ENCODE results near the gene DOCK1.

DOCK1 gene

DNA sequence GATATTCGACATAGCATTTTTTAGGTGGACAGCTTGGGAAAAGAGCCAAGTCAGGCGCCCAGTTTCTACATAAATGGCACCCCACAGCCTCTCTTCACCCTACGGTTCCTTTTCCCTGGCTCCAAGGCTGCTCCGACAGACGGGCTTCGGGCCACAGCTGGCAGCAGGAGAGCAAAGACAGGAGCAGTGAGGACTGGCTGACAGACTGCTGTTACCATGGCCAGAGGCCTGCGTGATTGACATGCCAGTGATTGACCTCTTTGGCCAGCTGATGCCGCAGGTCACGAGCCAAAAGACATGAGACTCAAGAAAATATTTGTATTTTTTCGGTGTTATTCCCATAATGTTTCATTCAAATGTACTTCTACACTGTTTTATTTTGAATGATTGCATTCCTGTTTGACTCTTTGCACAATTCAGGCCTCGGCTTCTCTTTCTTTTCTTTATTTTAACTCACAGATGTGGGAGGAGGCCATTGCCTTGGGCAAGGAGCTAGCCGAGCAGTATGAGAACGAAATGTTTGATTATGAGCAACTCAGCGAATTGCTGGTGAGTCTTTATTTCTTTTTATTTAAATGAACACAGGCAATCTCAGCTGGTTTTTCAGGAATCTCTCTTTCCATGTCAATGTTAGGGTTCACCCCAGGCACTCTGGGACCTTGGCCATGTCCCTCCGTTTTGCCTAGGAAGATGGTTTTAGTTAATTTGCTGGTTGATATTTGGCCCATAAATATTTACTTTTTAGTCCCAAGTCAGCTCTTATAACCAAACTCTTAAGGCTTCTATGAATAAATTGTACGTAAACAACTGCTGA, 497.6 kb downstream of the DOCK1 start:
- DNase-seq (ENCODE audit: low read depth): no peak

DNA sequence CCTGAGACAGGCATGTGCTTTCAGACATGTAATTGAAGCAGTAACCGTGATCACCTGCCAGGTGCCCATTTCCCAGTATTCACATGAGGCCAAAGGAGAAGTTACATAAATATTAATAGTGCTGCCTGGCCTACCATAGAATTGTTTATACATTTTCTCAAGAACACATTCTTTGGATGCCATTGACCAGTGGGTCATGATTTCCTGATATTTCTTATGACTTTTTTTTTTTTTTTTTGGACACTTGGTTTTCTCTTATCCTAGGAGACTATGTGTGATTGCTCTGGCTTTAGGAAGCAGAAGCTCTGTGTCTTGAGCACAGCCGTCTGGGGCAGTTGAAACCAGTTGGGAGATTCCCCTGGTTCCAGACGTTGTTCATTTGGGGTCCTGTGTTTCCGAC, 500.0 kb downstream of the DOCK1 start:
- no peak for DNase-seq (ENCODE audit: low read depth)

DNA sequence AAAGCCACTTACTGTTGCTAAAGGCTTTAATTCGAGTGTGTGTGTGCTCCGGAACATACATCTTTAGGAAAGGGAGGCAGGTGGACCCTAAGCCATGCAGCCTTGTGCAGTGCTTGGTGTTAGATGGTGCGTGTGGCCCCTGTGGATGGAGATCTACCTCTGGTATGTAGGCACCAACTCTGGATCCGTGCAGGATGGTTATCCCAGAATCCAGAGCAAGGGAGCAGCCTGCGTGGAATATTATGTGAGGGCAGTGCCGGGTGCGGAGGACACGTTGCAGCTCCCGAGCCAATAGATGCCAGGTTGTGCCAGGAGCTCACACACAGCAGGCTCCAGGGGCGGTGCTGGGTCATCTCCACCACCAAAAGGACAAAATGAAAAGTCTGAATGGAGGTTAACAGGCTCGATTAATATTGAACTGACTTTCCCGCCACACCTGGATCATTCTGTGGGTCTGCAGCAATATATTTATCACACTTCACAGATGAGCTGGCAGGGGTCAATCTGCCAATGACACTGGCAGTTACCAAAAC, 500.9 kb downstream of the DOCK1 start:
- DNase-seq (ENCODE audit: low read depth): no peak

DNA sequence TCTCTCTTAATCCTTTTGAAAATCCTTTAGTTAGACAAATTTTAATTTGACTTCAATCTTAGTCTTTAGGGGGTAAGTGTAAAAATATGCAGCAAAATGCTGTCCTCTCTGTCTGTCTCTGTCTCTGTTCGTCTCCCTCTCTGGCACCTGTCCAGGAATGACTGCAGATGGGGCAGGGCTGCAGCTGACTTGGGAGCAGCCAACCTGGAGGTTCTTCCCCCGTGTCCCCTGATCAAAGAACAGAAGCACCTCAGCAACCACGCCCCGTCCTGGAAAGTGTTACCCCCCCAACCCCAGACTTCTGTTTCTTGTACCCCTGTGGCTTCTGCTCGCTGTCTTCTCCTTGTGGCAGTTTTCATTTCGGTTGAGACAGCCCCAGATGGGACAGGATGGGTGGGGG, 502.3 kb downstream of the DOCK1 start:
- DNase-seq (ENCODE audit: low read depth): no peak

DNA sequence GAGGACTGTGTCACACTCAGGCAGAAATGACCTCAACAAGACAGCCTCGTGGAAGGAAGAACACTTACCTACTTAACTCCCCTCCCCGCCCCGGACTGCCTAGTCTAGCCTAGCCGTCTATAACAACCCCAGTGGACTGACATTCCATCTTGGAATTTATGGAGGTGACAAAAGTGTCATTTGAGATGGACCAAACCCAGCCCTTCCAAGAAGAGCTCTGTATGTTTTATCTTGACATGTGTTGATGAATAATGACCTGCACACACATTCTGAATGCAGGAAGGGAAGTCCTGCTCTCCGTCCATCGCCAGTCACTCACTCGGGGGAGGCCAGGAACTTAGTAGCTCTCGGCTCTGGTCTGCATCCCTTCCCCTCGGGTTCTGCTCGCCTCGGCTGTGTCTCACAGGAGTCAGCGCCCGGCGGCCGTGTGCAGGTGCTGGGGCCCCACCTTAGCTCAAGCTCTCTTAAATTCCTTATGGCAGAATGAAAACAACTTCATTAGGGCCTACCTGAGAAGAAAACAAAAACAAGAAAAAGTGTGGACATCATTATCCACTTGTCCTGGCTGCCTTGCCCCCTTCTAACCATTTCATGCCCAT, 503.0 kb downstream of the DOCK1 start:
- DNase-seq (ENCODE audit: low read depth): no peak

DNA sequence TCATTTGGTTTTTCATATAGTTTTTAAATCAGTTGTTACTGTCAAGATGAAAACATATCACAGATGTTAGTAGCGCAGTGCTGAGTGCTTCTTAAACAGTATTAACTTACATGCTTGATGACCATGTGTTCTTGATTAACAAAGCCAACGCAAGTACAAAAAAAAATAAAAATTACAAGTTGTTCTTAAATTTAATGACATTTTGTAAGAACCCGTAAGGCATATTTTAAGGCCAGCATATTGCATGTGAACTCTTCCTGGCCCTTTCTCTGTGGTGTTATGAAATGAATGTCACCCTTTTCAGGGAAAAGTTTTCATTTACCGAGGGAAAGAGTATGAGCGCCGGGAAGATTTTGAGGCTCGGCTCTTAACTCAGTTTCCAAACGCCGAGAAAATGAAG, 503.5 kb downstream of the DOCK1 start:
- DNase-seq (ENCODE audit: low read depth): no peak

DNA sequence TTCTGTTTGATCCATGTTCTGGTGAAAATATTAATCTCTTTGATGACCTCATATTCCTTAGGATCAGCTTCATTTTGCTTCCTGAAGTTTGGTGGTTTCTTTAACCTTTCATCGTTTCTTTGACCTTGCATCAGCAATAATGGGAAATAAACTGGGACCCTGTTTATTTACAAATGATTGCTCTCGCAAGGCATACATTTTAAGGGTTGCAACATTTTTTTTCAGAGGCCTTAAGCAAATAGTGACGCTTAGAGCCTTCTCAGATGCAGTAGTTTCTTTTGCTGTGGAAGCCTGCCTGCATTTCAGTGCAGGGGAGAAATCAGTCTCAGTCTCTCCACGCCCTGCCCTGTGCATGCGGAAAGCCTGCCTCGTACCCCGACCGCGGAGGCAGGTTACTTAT, 504.8 kb downstream of the DOCK1 start:
- no peak for DNase-seq (ENCODE audit: low read depth)

DNA sequence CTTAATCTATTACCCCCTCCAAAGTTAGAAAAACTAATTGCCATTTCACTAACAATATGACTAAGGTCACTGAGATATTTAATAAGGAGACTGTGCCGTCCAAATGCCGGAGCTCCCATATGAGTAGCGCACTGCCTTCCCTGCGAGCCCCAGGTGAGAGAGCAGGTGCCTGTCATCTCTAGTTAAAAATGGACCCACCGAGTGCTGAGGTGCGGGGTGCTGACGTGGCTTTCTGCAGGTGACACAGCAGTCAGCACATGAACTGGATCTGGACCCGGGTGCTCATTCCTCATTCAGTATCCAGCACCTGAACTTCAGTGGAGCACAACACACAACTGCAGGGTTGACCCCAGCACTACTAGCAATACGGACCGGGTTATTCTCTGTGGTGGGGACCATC, 505.8 kb downstream of the DOCK1 start:
- no peak for DNase-seq (ENCODE audit: low read depth)

DNA sequence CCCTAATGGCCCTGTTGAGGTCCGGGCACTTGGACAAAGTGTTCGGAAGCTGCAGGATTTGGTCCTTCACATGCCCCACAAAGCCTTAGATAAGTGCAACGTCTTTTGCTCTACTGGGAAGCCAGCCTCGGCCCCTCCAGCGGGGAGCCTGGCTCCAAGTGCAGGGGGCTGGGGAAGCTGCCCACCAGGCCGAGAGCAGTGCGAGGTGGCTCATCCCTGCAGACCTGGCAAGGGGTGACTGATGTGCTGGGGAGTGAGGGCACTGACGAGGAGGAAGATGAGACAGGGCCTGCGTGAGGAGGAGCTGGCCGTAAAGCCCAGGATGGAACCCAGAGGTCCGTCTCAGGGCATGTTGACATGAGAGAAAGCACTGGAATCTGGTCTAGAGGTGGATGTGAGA, 508.1 kb downstream of the DOCK1 start:
- DNase-seq (ENCODE audit: low read depth): no peak

DNA sequence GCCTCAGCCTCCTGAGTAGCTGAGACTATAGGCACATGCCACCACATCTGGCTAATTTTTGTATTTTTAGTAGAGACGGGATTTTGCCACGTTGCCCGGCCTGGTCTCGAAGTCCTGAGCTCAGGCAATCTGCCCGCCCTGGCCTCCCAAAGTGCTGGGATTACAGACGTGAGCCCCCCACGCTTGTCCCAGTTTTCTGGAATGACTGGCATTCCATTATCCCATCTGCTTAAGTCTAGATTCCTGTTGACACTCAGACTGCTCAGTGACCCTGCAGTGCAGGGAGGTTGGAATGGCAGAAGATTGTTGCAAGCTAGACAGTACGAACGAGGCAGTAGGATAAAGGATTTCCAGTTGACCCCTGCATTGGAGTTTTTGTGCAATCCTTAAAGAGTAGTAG, 508.8 kb downstream of the DOCK1 start:
- DNase-seq (ENCODE audit: low read depth): no peak

DNA sequence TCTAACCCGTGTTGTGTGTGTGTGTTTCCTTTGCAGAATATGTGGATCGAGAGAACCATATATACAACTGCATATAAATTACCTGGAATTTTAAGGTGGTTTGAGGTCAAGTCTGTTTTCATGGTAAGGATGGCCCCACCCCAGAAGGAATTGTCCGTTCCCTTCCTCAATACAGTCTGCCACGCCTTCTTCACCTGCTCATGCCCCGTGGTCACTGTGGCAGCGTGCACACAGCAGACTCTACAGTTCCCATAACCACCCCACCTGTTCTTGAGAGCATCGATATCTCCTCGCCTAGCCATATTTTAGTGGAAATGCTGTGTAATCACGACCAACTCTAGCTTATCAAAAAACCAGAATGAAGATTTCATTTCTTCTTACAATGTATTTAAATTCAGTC, 509.9 kb downstream of the DOCK1 start:
- DNase-seq (ENCODE audit: low read depth): no peak

DNA sequence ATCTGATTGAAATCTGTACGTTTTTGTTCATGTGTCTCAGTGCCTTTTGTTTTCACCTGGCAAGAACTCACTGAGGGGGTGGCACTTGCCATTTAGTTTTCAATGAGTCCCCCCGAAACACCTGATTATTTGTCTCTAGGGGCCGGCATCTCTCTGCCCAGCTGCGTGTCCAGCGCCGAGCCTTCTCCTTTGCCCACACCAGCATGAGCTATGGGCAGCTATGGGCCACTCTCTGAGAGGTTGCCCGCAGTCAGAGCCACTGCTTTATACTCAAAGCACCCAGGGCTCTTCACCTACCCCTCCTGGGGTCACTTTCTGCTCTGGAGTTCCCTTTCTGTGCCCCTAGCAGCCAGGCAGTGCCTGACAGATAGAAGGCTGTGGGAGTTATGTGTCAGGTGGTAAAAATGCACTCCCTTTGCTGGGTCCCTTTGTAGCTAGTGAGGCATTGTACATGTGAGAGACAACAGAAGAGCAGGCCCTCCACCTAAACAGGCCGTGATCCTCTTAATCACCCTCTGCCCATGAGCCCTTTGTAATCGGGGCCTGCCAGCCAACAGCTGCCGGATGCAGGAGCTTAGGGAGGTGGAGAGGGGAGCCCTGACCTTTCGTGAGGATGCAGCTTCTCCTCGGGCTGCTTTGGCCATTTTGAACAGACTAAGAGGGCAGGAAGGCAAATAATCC, 510.8 kb downstream of the DOCK1 start:
- DNase-seq (ENCODE audit: low read depth): no peak

DNA sequence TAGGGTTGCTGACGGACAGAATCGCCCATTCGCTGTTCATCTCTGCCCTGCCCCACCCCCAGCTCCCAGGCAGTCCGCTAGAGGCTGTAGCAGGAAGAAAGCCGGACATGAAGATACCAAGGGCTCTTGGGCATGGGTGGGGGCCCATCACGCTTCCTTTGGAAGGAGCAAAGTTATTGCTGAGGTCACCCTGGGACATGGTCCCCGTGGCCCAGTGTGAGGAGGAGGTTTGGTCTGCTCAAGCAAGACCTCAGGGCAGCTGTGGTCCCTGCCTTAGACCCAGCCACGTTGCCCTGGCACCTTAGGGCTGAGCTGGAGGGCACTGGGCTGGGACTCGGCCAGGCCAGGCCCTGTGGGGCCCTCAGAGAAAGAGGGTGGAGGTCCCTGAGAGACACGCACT, 511.8 kb downstream of the DOCK1 start:
- DNase-seq (ENCODE audit: low read depth): no peak

DNA sequence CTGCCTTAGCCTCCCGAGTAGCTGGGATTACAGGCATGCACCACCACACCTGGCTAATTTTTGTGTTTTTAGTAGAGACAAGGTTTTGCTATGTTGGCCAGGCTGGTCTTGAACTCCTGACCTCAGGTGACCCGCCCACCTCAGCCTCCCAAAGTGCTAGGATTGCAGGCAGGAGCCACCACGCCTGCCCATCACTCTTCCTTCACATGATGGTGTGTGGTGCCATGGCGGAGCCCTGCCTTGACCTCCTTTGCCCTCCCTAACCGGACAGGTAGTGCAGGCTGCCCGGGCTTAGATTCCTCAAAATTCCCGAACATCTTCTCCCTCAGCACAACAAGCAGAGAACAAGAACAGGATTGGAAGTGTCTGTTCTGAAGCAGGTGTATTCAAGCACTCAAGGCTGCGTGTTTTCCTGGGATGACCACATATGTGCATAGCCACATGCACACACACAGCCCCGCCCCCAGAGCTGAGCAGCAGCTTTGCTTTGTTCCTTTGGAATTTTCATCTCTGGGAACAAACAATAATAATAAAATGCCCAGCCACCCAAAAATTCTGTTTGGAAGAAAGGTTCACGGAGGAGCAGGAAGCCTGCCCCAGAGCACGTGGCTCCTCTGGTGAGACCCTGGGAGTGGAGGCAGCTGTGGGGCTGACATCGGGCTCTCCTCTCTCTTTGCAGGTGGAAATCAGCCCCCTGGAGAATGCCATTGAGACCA, 512.6 kb downstream of the DOCK1 start:
- no peak for DNase-seq (ENCODE audit: low read depth)

DNA sequence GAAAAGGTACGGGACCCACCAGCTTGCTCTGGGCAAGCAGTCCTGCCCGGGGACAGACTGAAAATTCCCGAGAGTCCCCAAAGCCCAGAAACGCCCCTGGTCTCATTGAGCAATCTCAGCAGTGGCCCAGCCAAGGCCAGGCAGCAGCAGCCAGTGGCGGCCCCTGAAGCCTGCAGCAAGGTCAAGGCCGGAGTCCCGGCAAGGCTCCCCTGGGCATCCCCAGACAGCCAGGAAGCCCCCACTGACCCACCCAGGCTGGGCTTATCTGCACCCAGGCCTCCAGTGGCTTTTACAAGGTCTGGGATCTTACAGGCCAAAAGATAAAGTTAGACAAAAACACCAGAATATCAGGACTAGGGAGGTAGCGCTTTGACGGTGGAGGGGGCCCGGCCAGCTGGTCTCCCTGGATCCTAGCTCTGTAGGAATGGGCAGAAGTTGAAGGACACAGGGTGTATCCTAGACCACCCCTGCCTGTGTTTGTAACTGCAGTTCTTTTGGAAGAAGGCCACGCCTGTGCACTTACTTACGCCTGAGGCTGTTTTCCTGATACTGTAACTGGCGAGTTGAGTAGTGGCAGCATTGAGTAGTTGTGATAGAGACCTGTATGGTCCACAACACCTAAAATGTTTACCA, 513.4 kb downstream of the DOCK1 start:
- no peak for DNase-seq (ENCODE audit: low read depth)

DNA sequence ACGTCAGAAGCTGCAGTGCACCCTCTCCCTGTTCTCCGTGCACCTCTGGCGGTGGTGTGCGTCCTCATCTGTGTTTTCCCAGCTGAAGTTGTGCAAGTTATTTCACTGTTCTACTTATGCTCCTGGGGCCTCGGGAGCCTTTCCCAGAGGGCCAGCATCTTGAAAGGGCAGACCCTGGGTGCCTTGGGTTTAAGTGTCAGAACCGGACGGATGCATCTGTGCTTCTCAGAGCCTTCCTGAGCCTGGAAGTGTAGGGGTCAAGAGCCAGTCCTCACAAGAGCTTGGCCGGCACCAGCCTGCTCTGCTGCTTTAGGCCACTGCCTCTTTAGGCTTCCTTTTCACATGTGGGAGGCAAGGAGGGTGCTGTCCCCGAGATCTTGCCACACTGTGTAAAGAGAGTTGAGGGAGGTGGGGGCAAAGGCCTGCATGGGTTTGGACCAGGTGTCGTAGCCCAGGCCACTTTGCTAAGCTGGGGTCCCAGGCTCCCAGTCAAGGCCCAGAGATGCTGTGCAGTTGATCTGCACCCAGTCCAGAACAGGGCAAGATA, 515.0 kb downstream of the DOCK1 start:
- DNase-seq (ENCODE audit: low read depth): no peak

DNA sequence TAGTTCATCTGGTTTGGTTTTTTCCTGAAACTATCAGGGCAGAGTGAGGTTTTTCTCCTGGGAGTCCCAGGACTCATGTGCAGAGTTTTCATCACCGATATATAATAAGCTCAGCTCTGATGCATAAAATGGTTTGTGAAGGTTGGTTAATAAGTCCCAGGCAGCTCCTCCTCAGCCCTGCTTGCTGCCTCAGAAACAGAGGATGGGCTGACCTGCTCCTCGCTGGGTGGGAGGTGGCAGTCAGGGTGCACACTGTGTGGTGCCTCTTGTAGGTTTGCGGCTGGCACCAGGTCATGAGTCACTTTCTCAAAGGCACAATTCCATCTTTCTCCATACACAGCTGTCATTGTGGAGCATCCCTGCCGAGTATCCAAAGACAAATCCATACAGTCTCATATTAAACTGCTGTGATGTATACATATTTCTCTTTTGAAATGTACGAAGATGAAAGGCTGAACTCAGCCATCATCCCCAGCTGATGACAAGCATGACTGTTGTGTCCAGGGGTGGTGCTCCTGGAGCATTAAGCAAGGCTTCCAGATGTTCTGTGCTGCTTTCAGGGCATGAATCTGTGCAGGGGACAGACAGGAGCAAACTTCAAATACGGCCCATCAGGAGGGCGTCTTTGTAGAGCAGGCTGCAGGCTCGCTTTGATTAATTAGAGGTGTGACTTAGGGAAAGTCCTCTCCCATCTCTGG, 518.1 kb downstream of the DOCK1 start:
- no peak for DNase-seq (ENCODE audit: low read depth)

DNA sequence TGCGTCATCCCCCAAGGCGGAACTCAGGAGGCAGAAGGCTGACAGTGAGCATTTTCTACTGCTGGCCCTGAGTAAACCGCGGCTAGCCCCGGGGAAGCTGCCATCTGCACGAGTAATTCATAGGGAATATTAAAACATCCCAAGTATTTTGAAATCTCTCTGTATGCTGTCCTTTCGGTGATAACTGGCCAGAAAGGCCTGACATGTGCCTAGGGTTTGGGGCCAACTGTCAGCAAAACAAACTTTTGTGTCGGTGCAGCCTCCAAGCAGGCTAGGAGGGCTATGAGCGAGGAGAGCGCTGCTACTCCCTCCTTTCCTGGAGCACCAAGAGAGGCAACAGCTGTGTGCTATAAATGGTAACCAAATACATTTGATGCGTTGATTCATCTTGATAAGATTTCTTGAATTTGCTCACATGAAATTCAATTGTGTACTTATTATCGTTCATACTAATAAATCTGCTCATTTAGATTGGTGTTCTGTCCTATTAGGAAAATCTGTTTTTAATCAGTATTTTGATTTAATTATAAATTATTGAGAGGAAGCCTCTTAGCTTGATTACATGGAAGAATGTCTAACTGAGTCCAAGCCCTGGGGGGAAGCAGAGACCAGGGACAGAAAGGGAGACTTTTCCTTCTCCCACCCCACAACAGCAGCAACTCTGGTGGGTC, 519.5 kb downstream of the DOCK1 start:
- DNase-seq (ENCODE audit: low read depth): no peak

DNA sequence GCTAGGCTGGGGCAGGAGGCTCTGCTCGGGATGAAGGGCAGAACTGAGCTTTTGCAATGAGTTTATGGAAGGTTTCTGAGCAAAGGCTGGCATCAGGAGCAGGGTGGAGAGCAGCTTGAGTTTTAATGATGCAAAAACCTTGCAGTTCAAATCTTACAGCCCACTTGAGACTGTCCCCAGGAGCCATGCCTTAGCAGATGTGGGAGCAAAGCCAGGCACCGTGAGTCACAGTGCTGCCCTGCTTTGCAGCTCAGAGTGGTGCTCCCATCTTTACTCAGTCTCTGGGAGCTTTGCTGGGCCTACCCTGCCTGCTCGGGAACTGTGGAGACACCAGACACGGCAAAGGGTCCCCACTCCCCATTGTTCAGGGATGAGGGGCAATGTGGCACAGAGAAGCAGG, 521.5 kb downstream of the DOCK1 start:
- no peak for DNase-seq (ENCODE audit: low read depth)

DNA sequence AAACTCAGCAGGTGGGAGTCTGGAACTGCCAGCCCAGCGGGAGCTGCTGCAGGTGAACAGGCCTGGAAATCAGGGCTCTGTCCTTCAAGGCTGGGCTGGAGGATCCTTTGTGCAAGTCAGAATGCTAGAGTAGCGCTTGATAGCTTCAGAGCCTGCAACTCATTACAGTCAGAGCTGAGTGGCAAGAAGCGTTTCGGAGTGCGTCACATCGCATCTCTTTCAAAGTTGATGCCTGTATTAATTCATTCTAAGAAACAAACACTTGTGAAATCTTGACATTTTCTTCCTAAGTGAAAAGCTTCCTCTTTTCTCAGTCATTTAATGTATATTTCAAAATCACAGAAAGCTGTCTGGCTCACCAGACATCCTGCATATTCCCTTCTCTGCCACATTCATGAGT, 522.7 kb downstream of the DOCK1 start:
- no peak for DNase-seq (ENCODE audit: low read depth)

Measured in T follicular helper cell (primary cell).